Vagina (tissue), 2 donors: Measurements from ENCODE around the gene TPRX2. TPM values are rescaled to one million over a fixed set of nuclear protein-coding genes. Genes with fewer than 3 reads are reported as not detected.
"Not testable (repeated sequence)": the region's sequence is repeated elsewhere in the genome, so short reads cannot be mapped to it uniquely, and the experiment has no call there.

Source experiments
- DNase-seq, 2 donors: peaks; one replicate each; pipeline ENCODE4 v3.0.0-alpha.2; 2017; ENCODE audit errors: extremely low spot score in 2 of 2
- H3K27ac ChIP-seq: fragments of 200-600 bp; sonication (generic); one replicate; pipeline ENCODE4 v1.5.1; 2019
- H3K27me3 ChIP-seq: fragments of 200-600 bp; sonication (generic); one replicate; pipeline ENCODE4 v1.5.1; 2019
- H3K36me3 ChIP-seq, 2 donors: fragments of 200-600 bp; sonication (generic); one replicate each; pipeline ENCODE4 v1.5.1; 2017 to 2019
- H3K4me1 ChIP-seq: fragments of 200-600 bp; sonication (generic); one replicate; pipeline ENCODE4 v1.5.1; 2019
- H3K4me3 ChIP-seq, 2 donors: fragments of 200-600 bp; sonication (generic); 1 replicate in 1 of 2; 2 replicates in 1 of 2; pipeline ENCODE4 v1.5.1; 2016 to 2019
- H3K9me3 ChIP-seq: fragments of 200-600 bp; sonication (generic); one replicate; pipeline ENCODE4 v1.5.1; 2019
- POLR2A ChIP-seq, 2 donors: fragments of 450-650 bp; IDR thresholded peaks; one replicate each; pipeline ENCODE4 v1.6.1; 2017; ENCODE audit warnings: antibody characterized with exemption in 2 of 2, mild to moderate bottlenecking in 2 of 2, moderate library complexity in 2 of 2
- POLR2AphosphoS5 ChIP-seq, 2 donors: sonication (generic); formaldehyde crosslinking; IDR thresholded peaks; one replicate each; pipeline ENCODE4 v1.9.0; 2017; ENCODE audit warnings: antibody characterized with exemption in 2 of 2, mild to moderate bottlenecking in 2 of 2, low read depth in 1 of 2; ENCODE audit not compliant: insufficient read depth in 1 of 2
- intact Hi-C: fragments of 100-400 bp; cut with DNase I; formaldehyde crosslinking; loops from one replicate; pipeline ENCODE4 v1.15.1; 2023
- total RNA-seq: library from RNA; depleted of rRNA; stranded (reverse); fragments of >200 nt; gene quantifications from one replicate; pipeline ENCODE4 v1.2.3, GENCODE V29; 2016
- TF ChIP-seq, protein P1 (sequence below), 3 experiments: fragments of 450-650 bp in 2 of 3; fragments of 200-600 bp in 1 of 3; sonication (generic) in 1 of 3; IDR thresholded peaks; one replicate each; pipeline ENCODE4 v1.5.1; 2017 to 2019; ENCODE audit warnings: antibody characterized with exemption in 3 of 3, mild to moderate bottlenecking in 2 of 3, moderate library complexity in 2 of 3

TPRX2 gene
- total RNA-seq, 1 donor from 2014 or later: not detected

DNA sequence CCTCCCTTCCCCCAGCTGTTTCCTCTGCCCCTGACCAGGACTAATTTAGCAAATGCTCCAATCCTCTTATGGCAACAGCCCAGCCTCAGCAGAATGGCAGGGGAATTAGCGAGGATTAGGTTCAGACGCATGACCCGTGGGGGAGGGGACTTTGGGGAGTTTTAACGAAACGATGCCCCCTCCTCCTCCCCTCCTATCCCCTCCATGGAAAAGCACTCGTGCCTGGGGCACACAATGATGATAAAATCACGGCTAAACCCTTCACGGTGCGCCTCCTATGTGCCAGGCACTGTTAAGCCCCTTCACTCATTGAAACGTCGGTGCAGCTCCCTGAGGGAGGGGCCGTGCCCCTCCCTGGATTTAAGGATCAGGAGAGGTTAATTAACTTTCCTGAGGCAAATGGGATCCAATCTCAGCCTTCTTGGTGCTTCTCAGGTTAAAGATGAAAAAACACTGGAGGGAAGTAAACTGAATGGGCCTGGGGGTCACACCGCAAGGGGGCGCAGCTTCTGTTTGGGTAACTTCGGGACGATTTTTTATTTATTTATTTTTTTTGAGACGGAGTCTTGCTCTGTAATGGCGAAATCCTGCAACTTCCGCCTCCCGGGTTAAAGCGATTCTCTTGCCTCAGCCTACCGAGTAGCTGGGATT, 10.1 kb upstream of the TPRX2 start:
- TF ChIP-seq, protein P1, sequence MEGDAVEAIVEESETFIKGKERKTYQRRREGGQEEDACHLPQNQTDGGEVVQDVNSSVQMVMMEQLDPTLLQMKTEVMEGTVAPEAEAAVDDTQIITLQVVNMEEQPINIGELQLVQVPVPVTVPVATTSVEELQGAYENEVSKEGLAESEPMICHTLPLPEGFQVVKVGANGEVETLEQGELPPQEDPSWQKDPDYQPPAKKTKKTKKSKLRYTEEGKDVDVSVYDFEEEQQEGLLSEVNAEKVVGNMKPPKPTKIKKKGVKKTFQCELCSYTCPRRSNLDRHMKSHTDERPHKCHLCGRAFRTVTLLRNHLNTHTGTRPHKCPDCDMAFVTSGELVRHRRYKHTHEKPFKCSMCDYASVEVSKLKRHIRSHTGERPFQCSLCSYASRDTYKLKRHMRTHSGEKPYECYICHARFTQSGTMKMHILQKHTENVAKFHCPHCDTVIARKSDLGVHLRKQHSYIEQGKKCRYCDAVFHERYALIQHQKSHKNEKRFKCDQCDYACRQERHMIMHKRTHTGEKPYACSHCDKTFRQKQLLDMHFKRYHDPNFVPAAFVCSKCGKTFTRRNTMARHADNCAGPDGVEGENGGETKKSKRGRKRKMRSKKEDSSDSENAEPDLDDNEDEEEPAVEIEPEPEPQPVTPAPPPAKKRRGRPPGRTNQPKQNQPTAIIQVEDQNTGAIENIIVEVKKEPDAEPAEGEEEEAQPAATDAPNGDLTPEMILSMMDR (IDR thresholded peaks at IDR 0.05): no peak
- TF ChIP-seq POLR2AphosphoS5 (IDR thresholded peaks at IDR 0.05; ENCODE audit: insufficient read depth in 1 of 2, low read depth in 1 of 2) (no peak), POLR2A (IDR thresholded peaks at IDR 0.05) (no peak)
- H3K4me3 ChIP-seq: no peak overlapping the region
- H3K36me3 ChIP-seq: no peaks in the 10 kb centered on the region
- intact Hi-C loops: no loop called here
- H3K27me3 ChIP-seq: no peaks in the 10 kb centered on the region
- no peak overlapping the region for H3K27ac ChIP-seq
- H3K9me3 ChIP-seq: no peaks in the 10 kb centered on the region
- no peaks in the 10 kb centered on the region for H3K4me1 ChIP-seq
- DNase-seq: no peak

DNA sequence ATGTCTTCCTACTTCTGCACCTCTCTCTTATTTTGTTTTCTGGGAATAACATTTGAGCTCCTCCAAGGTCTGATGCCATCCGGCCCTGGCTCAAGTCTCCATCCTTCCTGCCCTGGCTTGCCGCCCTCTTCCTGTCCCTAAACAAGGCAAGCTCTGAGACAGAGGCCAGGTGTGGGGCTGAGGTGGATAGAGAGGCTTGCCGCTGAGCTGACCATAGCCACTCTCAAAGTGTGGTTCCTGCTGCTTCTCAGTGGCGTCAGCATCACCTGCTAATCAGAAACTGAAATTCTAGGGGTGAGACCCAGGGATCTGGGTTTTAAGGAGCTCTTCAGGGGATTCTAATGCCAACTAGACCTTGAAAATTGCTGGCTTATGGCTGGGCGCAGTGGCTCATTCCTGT, 6.0 kb upstream of the TPRX2 start:
- Histone ChIP-seq H3K4me3 (no peak overlapping the region), H3K36me3 (no peaks in the 10 kb centered on the region), H3K9me3 (no peaks in the 10 kb centered on the region), H3K27me3 (no peaks in the 10 kb centered on the region), H3K4me1 (no peaks in the 10 kb centered on the region), H3K27ac (no peak overlapping the region)
- no peak for DNase-seq
- TF ChIP-seq, protein P1 (IDR thresholded peaks at IDR 0.05): no peak
- TF ChIP-seq POLR2A (IDR thresholded peaks at IDR 0.05): no peak
- no peak for TF ChIP-seq POLR2AphosphoS5 (IDR thresholded peaks at IDR 0.05; ENCODE audit: insufficient read depth in 1 of 2, low read depth in 1 of 2)
- intact Hi-C loops: no loop called here

DNA sequence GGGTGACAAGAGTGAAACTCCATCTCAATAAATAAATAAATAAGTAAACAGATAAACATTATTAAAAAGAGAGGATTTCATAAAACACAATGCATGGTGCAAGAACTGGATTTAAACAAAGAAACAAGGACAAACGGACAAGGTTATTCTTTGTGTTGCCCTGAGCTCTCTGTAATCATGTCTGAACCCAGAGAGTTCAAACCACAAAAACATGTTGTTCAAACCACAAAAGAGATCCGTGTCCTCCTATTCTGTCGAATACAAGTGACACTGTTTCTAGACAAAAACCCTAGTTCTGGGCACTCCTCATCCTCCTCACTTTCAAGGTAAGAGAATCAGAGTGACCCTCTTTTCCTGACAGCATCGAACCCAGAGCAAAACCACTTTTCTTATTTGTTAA, 4.6 kb upstream of the TPRX2 start:
- intact Hi-C loops: no loop called here
- no peaks in the 10 kb centered on the region for H3K36me3 ChIP-seq
- no peak for DNase-seq
- no peaks in the 10 kb centered on the region for H3K9me3 ChIP-seq
- no peak for TF ChIP-seq POLR2AphosphoS5 (IDR thresholded peaks at IDR 0.05; ENCODE audit: insufficient read depth in 1 of 2, low read depth in 1 of 2)
- no peak for TF ChIP-seq POLR2A (IDR thresholded peaks at IDR 0.05)
- TF ChIP-seq, protein P1 (IDR thresholded peaks at IDR 0.05): no peak
- H3K4me1 ChIP-seq: no peaks in the 10 kb centered on the region
- no peak overlapping the region for H3K4me3 ChIP-seq
- H3K27me3 ChIP-seq: no peaks in the 10 kb centered on the region
- H3K27ac ChIP-seq: no peak overlapping the region

DNA sequence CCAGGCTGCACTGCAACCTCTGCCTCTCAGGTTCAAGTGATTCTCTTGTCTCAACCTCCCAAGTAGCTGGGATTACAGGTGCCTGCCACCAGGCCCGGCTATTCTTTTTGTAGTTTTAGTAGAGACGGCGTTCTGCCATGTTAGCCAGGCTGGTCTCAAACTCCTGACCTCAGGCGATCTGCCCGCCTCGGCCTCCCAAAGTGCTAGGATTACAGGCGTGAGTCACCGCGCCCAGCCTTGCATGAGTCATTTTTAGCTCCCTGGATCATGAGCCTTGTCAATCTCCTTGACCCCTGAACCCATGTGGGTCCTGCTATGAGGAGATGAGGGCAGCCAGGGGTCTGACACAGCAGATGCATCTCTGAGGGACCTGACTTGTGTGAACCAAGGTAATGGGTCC, 804 bp upstream of the TPRX2 start:
- H3K4me1 ChIP-seq, H3K4me3 ChIP-seq, H3K27ac ChIP-seq, intact Hi-C loops, H3K27me3 ChIP-seq, DNase-seq, H3K36me3 ChIP-seq, H3K9me3 ChIP-seq: not testable (repeated sequence)

DNA sequence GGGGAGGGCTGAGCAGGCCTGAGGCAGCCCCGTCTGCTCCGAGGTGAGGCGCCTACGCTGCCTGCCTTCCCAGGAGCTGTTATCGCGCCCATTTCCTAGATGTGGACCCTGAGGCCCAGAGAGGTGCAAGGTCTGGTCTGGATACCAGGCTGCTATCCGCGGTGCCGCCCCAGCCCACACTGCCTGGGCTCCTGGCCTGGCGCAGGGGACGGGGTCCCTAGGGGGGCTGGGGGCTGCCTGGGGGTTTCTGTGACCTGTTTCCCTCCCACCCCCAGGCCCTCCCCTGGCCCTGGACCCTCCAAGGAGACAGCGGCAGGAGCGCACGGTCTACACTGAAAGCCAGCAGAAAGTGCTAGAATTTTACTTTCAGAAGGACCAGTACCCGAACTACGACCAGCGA, 803 bp downstream of the TPRX2 start:
- H3K36me3 ChIP-seq, H3K4me1 ChIP-seq, H3K4me3 ChIP-seq, H3K27me3 ChIP-seq, H3K9me3 ChIP-seq, intact Hi-C loops, DNase-seq, H3K27ac ChIP-seq: not testable (repeated sequence)

DNA sequence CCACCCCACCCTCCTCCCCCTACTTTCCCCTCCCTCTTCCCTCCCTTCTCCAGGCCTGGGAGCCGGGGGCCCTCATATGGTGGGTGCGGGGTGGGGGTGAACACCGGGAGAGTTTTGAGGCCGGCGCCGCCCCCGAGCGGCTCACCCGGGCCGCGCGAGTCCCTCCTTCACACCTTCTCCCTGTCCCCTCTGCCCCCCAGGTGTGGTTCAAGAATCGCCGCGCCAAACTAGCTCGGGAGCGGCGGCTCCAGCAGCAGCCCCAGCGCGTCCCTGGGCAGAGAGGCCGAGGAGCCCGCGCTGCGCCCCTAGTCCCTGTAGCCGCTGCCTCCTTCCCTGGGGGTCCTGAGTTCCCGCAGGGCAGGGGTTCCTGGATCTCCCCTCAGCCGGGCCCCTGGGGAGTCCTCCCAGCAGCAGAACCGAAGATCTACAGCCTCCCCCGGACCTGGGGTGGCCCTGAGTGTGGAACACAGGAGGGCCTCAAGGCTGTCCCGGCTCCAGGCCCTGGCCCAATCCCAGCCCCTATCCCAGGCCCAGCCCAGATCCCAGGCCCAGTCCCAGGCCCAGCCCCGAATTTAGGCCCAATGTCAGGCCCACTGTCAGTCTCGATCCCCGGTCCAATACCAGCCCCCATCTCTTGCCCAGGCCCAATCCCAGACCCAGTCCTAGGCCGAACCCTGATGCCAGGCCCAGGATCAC, 1.7 kb downstream of the TPRX2 start:
- Histone ChIP-seq H3K27ac (no peak overlapping the region), H3K4me3 (no peak overlapping the region), H3K27me3 (no peaks in the 10 kb centered on the region), H3K9me3 (no peaks in the 10 kb centered on the region), H3K4me1 (no peaks in the 10 kb centered on the region), H3K36me3 (no peaks in the 10 kb centered on the region)
- intact Hi-C loops: no loop called here
- no peak for DNase-seq
- no peak for TF ChIP-seq POLR2A (IDR thresholded peaks at IDR 0.05)
- TF ChIP-seq POLR2AphosphoS5 (IDR thresholded peaks at IDR 0.05; ENCODE audit: insufficient read depth in 1 of 2, low read depth in 1 of 2): no peak
- TF ChIP-seq, protein P1 (IDR thresholded peaks at IDR 0.05): no peak
